Adrenal gland (tissue), 5 donors: Measurements from ENCODE around the gene MS4A5.

Experiments
- POLR2A ChIP-seq, 2 donors: fragments of 450-650 bp; IDR thresholded peaks; one replicate each; pipeline ENCODE4 v1.6.1; 2017; ENCODE audit warnings: antibody characterized with exemption in 2 of 2, mild to moderate bottlenecking in 2 of 2, moderate library complexity in 1 of 2
- TF ChIP-seq, protein P1 (sequence below), 6 experiments: fragments of 450-650 bp in 4 of 6; fragments of 200-600 bp in 2 of 6; sonication (generic) in 1 of 6; IDR thresholded peaks; 1 replicate in 5 of 6; 2 replicates in 1 of 6; pipeline versions ENCODE4 v1.5.1 to v1.8.0; 2016 to 2021; ENCODE audit warnings: antibody characterized with exemption in 6 of 6, mild to moderate bottlenecking in 2 of 6, moderate library complexity in 1 of 6
- donor health status: DM: no; HTN: no; CAD: no.

DNA sequence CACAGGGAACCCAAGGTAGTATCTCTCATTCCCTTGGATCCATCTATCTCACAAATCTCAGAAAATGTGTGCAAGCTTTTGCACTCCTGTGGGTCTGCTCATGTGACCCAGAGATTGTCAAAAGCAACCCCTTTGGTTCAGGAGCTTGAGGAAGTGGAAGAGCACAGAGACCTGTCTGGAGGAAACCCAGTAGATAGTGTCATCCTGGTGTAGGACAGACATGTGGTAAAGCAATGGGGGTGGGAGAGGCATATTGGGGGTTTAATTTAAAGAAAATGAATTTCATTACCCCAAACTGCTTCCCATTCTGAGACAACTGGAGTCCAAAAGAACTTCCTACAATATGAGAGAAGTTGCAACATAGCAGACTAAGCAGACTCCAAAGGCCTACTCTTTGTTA lies 39.0 kb upstream of the MS4A5 start:
- TF ChIP-seq, protein P1, sequence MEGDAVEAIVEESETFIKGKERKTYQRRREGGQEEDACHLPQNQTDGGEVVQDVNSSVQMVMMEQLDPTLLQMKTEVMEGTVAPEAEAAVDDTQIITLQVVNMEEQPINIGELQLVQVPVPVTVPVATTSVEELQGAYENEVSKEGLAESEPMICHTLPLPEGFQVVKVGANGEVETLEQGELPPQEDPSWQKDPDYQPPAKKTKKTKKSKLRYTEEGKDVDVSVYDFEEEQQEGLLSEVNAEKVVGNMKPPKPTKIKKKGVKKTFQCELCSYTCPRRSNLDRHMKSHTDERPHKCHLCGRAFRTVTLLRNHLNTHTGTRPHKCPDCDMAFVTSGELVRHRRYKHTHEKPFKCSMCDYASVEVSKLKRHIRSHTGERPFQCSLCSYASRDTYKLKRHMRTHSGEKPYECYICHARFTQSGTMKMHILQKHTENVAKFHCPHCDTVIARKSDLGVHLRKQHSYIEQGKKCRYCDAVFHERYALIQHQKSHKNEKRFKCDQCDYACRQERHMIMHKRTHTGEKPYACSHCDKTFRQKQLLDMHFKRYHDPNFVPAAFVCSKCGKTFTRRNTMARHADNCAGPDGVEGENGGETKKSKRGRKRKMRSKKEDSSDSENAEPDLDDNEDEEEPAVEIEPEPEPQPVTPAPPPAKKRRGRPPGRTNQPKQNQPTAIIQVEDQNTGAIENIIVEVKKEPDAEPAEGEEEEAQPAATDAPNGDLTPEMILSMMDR (IDR thresholded peaks at IDR 0.05) = no peak
- TF ChIP-seq POLR2A (IDR thresholded peaks at IDR 0.05) = no peak
